Memory B cell (primary cell): Measurements from ENCODE around the gene HTR2B.
"Not testable (repeated sequence)": the region's sequence is repeated elsewhere in the genome, so short reads cannot be mapped to it uniquely, and the experiment has no call there.

Source experiments
- ATAC-seq: fragments of 150-1000 bp; cut with Tn5 transposase; 2 replicates; pipeline ENCODE4 v1.10.0; 2021; ENCODE audit warnings: low read depth, mild to moderate bottlenecking, moderate library complexity
- DNase-seq, 2 donors: peaks; one replicate each; pipeline ENCODE4 v3.0.0; 2022; ENCODE audit warnings: low spot score in 2 of 2
- H3K27ac Mint-ChIP-seq: one replicate; pipeline ENCODE4 v1.8.0; 2022; ENCODE audit warnings: mild to moderate bottlenecking, moderate library complexity, mixed read lengths
- H3K27me3 Mint-ChIP-seq: one replicate; pipeline ENCODE4 v1.8.0; 2022; ENCODE audit warnings: mixed read lengths
- H3K36me3 Mint-ChIP-seq: one replicate; pipeline ENCODE4 v1.8.0; 2022; ENCODE audit warnings: mild to moderate bottlenecking, mixed read lengths
- H3K4me1 Mint-ChIP-seq: one replicate; pipeline ENCODE4 v1.8.0; 2022; ENCODE audit warnings: mixed read lengths
- H3K4me3 Mint-ChIP-seq: one replicate; pipeline ENCODE4 v1.8.0; 2022; ENCODE audit warnings: mild to moderate bottlenecking, moderate library complexity, mixed read lengths
- H3K9me3 Mint-ChIP-seq: one replicate; pipeline ENCODE4 v1.8.0; 2022; ENCODE audit warnings: mixed read lengths

HTR2B gene

DNA sequence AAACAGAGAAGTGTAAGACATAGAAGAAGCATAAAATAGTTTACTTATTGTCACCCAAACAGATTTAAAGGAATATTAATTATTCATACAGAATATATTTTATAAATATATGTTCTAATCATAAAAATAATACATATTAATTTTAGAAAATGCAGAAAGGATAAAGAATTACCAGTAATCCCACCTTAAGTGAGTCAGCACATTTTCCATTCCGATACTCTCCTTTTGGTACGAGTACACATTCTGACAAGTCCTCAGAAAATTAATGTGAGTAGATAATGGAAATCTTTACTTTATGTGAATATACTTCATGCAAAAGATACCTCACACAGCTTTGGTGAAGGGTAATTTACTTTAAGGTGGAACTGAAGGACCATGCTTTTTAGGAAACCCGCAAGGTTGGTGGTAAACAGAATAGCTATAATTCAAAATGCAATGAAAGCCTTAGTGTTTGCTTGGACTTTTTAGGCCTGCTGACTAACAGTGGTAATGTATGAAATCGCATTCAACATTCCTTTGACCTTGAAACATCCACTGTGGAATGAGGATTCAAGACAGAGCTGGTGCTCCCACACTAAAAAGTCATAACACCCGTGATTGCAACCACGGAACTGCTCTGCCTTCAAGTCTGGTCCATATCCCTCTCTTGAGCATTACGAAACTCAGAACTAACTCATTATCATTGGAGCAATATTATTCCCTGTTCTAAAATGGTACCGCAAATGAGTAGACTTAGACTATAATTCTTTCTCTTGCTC is 28.1 kb upstream of the HTR2B start:
- no peaks in the 10 kb centered on the region for H3K9me3 Mint-ChIP-seq
- H3K36me3 Mint-ChIP-seq: peaks cover 19% of the 10 kb centered on the region

DNA sequence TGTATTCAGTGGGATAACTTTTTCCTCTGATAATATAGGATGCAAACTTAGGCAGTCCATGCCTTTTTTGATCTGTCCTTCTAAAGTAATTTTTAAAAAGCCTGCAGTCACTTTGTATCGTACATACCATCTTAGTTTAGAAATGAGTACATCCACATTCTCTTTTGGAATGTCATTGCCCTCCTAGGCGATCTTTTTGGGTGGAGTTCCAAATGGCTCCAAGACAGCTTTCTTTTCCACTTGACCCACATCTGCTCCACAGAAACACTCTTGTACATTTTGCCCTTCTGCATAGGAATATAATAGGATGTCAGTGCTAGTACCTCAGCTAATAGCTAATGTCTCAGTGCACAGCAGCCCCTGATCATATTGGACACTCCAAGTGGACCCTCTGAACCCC is 21.8 kb upstream of the HTR2B start:
- no peak overlapping the region for H3K27ac Mint-ChIP-seq
- peaks cover 26% of the 10 kb centered on the region for H3K36me3 Mint-ChIP-seq
- H3K4me3 Mint-ChIP-seq: no peak overlapping the region
- ATAC-seq (no peak), DNase-seq (no peak)
- no peaks in the 10 kb centered on the region for H3K4me1 Mint-ChIP-seq
- no peaks in the 10 kb centered on the region for H3K27me3 Mint-ChIP-seq
- H3K9me3 Mint-ChIP-seq: no peaks in the 10 kb centered on the region

More for the DNA sequence above, 28.1 kb upstream of the HTR2B start:
- H3K27me3 Mint-ChIP-seq: no peaks in the 10 kb centered on the region
- no peak overlapping the region for H3K4me3 Mint-ChIP-seq
- no peak overlapping the region for H3K27ac Mint-ChIP-seq
- ATAC-seq (no peak), DNase-seq (no peak)
- no peaks in the 10 kb centered on the region for H3K4me1 Mint-ChIP-seq

DNA sequence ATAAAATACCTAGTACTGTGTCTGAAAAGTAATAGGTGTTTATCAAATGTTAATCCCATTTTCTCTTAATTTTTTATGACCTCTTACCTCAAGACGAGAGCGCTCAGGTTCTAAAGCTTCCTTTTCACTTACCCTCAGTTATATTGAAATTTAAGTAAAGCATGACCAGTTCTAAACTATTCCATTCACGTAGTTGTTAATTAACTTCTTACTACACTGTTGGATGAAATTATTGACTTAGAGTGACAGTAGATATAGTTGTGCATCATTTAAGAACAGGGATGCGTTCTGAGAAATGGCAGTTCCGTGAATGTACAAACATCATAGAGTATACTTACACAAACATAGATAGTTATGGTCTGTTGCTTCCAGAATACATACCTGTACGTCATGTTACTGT is 20.1 kb upstream of the HTR2B start:
- DNase-seq (no peak), ATAC-seq (no peak)
- Mint-ChIP-seq H3K9me3 (no peaks in the 10 kb centered on the region), H3K4me1 (no peaks in the 10 kb centered on the region), H3K27me3 (no peaks in the 10 kb centered on the region), H3K27ac (no peak overlapping the region), H3K36me3 (peaks cover 28% of the 10 kb centered on the region), H3K4me3 (no peak overlapping the region)

DNA sequence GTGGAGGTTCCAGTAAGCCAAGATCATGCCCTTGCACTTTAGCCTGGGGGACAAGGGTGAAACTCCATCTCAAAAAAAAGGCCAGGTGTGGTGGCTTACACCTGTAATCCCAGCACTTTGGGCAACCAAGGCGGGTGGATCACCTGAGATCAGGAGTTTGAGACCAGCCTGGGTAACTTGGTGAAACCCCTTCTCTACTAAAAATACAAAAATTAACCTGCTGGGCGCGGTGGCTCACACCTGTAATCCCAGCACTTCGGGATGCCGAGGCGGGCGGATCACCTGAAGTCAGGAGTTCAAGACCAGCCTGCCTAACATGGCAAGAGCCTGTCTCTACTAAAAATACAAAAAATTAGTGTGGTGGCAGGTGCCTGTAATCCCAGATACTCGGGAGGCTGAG is 16.0 kb upstream of the HTR2B start:
- not testable (repeated sequence) for ATAC-seq, H3K4me1 Mint-ChIP-seq, H3K4me3 Mint-ChIP-seq, H3K27me3 Mint-ChIP-seq, H3K36me3 Mint-ChIP-seq, H3K9me3 Mint-ChIP-seq, H3K27ac Mint-ChIP-seq, DNase-seq

DNA sequence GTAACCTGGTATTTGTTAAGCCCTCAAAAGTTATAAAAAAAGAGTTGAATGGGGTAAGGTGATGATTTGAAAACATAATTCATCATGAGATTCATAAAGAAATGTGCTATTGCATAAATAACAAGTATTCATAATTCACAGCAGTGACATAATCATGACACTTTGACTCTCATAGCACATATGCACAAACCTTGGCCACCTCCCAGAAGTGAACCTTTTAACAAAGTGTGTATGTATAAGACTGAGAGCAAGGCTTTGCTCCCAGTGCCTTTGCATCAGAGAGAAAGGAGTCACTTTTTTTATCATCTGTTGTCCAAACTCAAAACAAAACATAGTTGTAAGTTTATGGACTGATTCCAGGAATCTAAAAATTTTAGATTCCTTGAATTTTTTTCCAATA is 15.0 kb upstream of the HTR2B start:
- no peaks in the 10 kb centered on the region for H3K4me1 Mint-ChIP-seq
- H3K4me3 Mint-ChIP-seq: no peak overlapping the region
- peaks cover 6% of the 10 kb centered on the region for H3K36me3 Mint-ChIP-seq
- H3K9me3 Mint-ChIP-seq: no peaks in the 10 kb centered on the region
- no peaks in the 10 kb centered on the region for H3K27me3 Mint-ChIP-seq
- ATAC-seq (no peak), DNase-seq (no peak)
- H3K27ac Mint-ChIP-seq: no peak overlapping the region

DNA sequence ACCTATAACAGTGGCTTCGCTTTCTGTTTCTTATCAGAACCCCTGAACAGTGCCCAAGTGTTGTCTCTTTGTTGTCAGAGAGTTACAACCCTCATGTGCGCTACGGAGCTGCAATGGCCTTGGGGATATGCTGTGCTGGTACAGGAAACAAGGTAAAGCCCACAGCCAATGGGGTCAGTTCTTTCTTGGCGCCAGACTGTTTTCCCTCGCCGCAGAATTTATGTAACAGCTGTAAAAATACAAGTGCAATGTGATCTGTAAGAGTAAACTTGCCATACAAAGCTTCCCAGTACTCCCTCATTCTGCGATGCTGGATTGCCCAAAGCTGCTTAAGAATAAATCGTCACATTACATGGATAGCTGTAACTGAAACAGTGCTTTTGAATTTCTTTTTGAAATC is 13.9 kb upstream of the HTR2B start:
- Mint-ChIP-seq H3K27ac (no peak overlapping the region), H3K4me1 (peaks cover 3% of the 10 kb centered on the region), H3K4me3 (no peak overlapping the region)

DNA sequence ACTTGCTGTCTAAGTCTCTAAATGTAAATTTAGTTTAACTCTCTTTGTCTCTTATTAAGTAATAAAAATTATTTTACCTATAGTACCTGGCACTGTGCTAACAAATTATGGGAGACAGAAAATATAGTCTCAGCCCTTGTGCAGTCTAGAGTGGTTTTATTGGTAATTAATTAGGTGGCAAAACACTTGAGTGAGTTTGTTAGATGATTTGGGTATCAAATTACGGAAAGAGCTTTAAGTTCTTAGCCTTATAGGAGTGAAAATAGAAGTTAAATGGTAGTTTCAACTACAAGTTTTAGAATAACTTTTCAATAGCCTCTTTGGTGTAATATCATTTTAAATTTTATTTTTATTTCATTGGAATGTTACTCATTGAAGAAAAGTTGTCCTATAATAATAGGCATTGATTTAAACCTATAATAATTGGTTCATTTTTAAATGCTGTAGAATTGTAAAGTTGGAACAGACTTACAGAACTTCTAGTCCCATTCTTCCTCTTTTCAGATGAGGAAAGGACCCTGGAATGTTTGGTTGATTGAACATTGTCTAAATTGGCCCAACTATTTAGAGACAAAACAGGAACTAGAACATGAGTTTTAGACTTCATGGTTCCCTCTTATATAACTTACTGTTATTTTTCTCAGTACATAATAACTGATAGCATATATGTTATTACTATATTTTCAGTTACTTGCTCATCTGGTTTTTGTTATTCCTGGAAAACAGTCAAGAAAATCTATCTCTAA is 10.2 kb upstream of the HTR2B start:
- H3K9me3 Mint-ChIP-seq: no peaks in the 10 kb centered on the region
- H3K4me1 Mint-ChIP-seq: peaks cover 7% of the 10 kb centered on the region
- H3K4me3 Mint-ChIP-seq: no peak overlapping the region

More for the DNA sequence above, 13.9 kb upstream of the HTR2B start:
- Mint-ChIP-seq H3K27me3 (no peaks in the 10 kb centered on the region), H3K9me3 (no peaks in the 10 kb centered on the region), H3K36me3 (peaks cover 6% of the 10 kb centered on the region)
- ATAC-seq: no peak
- no peak for DNase-seq

DNA sequence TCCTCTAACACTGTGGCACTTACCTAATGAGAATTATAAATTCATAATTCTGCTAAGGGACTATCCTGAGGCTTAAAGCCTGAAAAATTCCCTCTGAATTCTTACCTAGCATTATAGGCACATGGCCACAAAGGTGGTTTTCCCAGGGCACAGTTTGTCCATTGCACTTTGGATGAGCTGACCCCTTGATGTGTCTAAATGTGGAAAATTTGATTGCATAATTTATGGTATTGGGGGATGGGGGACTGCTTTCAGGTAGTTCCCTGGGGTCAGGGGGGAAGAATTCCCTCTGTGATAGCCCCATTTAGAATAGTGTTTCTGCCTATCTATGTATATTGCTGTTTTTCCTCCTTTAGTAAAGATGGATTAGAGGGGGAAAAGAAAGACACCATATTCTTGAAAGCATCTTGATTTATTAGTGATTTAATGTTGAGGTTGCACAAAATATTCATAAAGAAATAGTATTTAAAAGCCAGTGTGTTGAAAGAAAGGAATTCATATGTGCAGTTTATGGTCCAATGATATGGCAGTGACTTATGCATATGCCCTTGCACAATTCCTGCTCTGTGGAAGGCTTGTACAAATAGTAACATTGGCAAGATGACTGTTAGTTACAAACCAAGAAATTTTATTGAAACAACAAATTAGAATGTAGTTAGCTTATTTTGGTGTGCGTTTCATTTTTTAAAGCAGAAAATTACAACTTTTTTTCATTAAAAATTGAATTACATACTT is 8.7 kb upstream of the HTR2B start:
- no peaks in the 10 kb centered on the region for H3K27me3 Mint-ChIP-seq
- DNase-seq: no peak
- peaks cover 7% of the 10 kb centered on the region for H3K4me1 Mint-ChIP-seq
- no peaks in the 10 kb centered on the region for H3K9me3 Mint-ChIP-seq
- H3K4me3 Mint-ChIP-seq: no peak overlapping the region
- ATAC-seq: no peak
- H3K36me3 Mint-ChIP-seq: no peaks in the 10 kb centered on the region
- no peak overlapping the region for H3K27ac Mint-ChIP-seq

More for the DNA sequence above, 10.2 kb upstream of the HTR2B start:
- peak overlapping the region; percentile 46 for H3K27ac Mint-ChIP-seq
- ATAC-seq: peak; percentile 37
- peaks cover 4% of the 10 kb centered on the region for H3K36me3 Mint-ChIP-seq
- H3K27me3 Mint-ChIP-seq: no peaks in the 10 kb centered on the region
- no peak for DNase-seq

DNA sequence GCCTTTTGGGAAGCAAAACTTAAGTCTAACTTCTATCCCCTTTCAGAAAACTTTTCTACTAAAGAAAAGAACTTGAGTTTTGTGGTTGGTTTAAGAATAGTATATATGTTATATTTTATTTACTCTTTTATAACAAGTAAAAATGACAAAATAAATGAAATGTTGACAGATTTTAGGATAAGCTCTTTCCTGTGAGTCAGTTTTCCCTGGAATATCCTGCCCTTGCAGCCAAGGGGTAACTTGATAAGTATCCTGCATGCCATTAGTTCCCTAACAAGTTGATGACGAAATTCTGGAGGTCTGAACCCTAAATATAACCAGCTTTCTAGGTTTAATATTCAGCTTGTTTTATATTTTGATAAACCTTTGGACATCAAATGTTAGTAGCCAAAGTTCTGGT is 7.3 kb upstream of the HTR2B start:
- Mint-ChIP-seq H3K4me3 (no peak overlapping the region), H3K9me3 (no peaks in the 10 kb centered on the region), H3K4me1 (peaks cover 7% of the 10 kb centered on the region), H3K27ac (no peak overlapping the region), H3K27me3 (no peaks in the 10 kb centered on the region), H3K36me3 (no peaks in the 10 kb centered on the region)
- DNase-seq (no peak), ATAC-seq (no peak)

DNA sequence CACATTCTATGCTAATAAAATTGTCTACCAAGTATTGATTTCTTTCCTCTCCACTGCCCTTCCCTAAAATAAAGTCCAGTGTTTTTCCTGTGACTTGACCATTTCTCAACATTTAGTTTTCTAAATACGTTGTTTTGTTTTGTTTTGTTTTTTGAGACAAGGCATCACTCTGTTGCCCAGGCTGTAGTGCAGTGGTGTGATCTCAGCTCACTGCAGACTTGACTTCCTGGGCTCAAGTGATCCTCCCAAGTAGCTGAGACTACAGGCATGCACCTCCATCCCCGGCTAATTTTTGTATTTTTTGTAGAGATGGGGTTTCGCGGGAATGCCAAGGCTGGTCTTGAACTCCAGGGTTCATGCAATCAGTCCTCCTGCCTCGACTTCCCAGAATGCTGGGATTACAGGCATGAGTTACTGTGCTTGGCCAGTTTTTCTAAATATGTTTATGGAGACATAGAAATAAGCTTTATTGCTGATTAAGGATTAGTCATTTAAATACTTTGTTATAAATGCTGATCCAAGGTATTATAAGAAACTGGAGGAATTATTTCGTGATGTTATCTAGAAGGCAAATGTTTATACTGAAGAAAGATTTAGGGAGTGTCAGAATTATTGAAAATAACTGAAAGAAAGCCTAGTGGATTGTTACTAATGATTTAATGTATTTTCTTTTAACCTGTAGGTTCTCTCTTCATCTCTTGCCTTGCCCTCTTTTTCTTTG is 5.7 kb upstream of the HTR2B start:
- Mint-ChIP-seq H3K4me3 (no peak overlapping the region), H3K36me3 (peaks cover 2% of the 10 kb centered on the region), H3K4me1 (peaks cover 7% of the 10 kb centered on the region), H3K27me3 (no peaks in the 10 kb centered on the region), H3K27ac (no peak overlapping the region), H3K9me3 (no peaks in the 10 kb centered on the region)
- no peak for DNase-seq
- no peak for ATAC-seq

DNA sequence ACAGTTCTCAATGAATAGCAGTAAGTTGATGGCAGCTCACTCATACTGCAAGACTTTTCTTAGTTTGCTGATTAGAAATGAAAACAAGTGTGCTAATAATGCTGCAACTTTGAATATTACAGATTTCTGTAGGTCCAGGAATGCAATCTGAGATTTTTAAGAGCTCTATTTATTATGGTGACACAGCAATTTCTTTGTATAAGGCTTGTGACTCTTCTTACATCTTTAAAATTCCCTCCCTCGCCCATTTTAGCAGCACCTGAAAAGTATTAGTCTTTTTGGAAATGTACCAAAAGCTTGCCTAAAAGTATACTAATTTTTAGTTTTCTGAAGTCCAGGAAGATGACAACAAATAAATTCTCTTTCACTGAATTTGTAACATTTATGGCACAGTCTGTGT is 4.4 kb upstream of the HTR2B start:
- Mint-ChIP-seq H3K4me3 (no peak overlapping the region), H3K36me3 (peaks cover 2% of the 10 kb centered on the region), H3K9me3 (no peaks in the 10 kb centered on the region), H3K27ac (no peak overlapping the region), H3K27me3 (no peaks in the 10 kb centered on the region), H3K4me1 (peaks cover 6% of the 10 kb centered on the region)
- no peak for DNase-seq
- ATAC-seq: no peak

DNA sequence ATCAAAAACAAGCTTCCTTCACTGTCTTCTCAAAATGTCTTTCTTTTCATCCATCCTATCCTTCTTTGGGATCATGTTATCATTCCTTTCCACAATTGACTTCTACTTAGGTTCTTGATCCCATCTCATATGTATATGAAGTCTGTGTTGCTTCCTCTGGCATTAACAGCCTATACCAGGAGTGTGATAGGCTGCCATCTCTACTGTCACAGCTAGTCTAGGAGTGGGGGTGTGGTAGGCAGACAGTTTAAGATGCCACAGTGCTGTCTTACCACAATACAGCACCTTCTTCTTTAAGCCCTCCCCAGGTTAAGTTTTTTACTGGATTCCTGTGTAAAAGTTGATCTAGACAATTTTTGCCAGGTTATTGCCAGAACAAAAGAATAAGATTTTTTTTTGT is 3.7 kb upstream of the HTR2B start:
- H3K36me3 Mint-ChIP-seq: peaks cover 2% of the 10 kb centered on the region
- ATAC-seq: no peak
- no peak overlapping the region for H3K4me3 Mint-ChIP-seq
- H3K27me3 Mint-ChIP-seq: no peaks in the 10 kb centered on the region
- DNase-seq: no peak
- H3K27ac Mint-ChIP-seq: peak overlapping the region; percentile 48
- H3K9me3 Mint-ChIP-seq: no peaks in the 10 kb centered on the region
- H3K4me1 Mint-ChIP-seq: peaks cover 6% of the 10 kb centered on the region

DNA sequence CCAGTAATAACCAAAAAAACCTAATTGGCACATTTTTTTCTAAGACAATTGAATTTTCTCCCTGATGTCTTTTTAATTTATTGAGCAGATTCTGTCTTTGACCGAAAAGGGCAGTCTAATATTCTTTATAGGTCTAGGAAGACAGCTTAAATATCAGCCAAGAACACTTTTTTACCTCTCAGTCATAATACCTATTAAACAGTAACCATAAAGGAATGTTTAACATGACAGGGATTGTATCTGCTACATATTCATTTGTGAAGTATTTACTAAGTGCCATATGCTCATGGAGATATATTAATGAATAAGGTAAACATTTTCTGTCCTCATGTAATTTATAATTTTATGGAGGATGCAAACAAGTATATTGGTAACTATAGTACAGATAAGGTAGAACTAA is 3.1 kb upstream of the HTR2B start:
- H3K9me3 Mint-ChIP-seq: no peaks in the 10 kb centered on the region
- DNase-seq: no peak
- H3K27ac Mint-ChIP-seq: no peak overlapping the region
- H3K27me3 Mint-ChIP-seq: no peaks in the 10 kb centered on the region
- no peak overlapping the region for H3K4me3 Mint-ChIP-seq
- ATAC-seq: no peak
- peaks cover 8% of the 10 kb centered on the region for H3K4me1 Mint-ChIP-seq
- peaks cover 2% of the 10 kb centered on the region for H3K36me3 Mint-ChIP-seq

DNA sequence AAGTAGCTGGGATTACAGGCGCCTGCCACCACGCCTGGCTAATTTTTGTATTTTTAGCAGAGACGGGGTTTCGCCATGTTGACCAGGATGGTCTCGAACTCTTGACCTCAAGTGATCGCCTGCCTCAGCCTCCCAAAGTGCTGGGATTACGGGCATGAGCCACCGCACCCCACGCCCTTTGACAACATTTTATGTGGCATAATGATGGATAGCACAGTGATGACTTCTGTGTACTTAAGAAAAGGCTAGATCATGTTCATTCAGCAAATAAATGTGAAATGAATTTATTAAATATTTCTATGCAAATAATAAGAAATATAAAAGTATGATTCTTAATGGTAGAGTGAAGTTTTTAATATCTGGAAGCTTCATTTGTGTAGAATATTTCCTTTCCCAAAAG is 2.6 kb upstream of the HTR2B start:
- Mint-ChIP-seq H3K4me1 (peaks cover 4% of the 10 kb centered on the region), H3K27ac (no peak overlapping the region), H3K36me3 (peaks cover 2% of the 10 kb centered on the region), H3K9me3 (no peaks in the 10 kb centered on the region), H3K27me3 (no peaks in the 10 kb centered on the region), H3K4me3 (no peak overlapping the region)
- ATAC-seq (no peak), DNase-seq (no peak)
